ENCODE measurements around the gene SPATC1L.
"Not testable (repeated sequence)": the region's sequence is repeated elsewhere in the genome, so short reads cannot be mapped to it uniquely, and the experiment has no call there.

SPATC1L gene

GRCh38 chr21:46147429-46147828 lies 36.8 kb downstream of the SPATC1L start:
- TF ChIP-seq ZNF341 (tag by site-specific recombination; IDR thresholded peaks at IDR 0.05; ENCODE audit: low read depth) (peak; percentile 56; the same call in 1 of the 2 replicates), PATZ1 (tag by site-specific recombination; IDR thresholded peaks at IDR 0.05) (0 out of 2 replicates have a peak, but pooled peaks have one; percentile 45), ZBTB26 (tag by site-specific recombination; optimal IDR thresholded peaks at IDR 0.05) (peak; percentile 19), SP7 (tag by site-specific recombination; IDR thresholded peaks at IDR 0.05) (peak; percentile 64), ZNF654 (tag by site-specific recombination; IDR thresholded peaks at IDR 0.05; ENCODE audit: low read depth) (peak; percentile 79), ZBTB8A (tag by site-specific recombination; IDR thresholded peaks at IDR 0.05) (peak; percentile 49; the same call in 1 of the 2 replicates), ZNF24 (tag by site-specific recombination; IDR thresholded peaks at IDR 0.05) (0 out of 2 replicates have a peak, but pooled peaks have one; percentile 28), GLIS1 (tag by site-specific recombination; IDR thresholded peaks at IDR 0.05) (peak; percentile 52; the same call in 1 of the 2 replicates), ZEB2 (tag by site-specific recombination; IDR thresholded peaks at IDR 0.05) (peak; percentile 49), ZNF2 (tag by site-specific recombination; IDR thresholded peaks at IDR 0.05) (peak; percentile 85; the same call in 1 of the 2 replicates), CTCF (tag by site-specific recombination; IDR thresholded peaks at IDR 0.05) (peak; percentile 83), ZNF76 (tag by site-specific recombination; IDR thresholded peaks at IDR 0.05; ENCODE audit: borderline replicate concordance, low read depth) (peak; percentile 39; the same call in 1 of the 2 replicates), SP3 (tag by site-specific recombination; IDR thresholded peaks at IDR 0.05) (peak; percentile 21; the same call in 1 of the 2 replicates), BCL11A (tag by site-specific recombination; IDR thresholded peaks at IDR 0.05; ENCODE audit: low read depth) (peak; percentile 58; the same call in 1 of the 2 replicates), ZSCAN23 (tag by site-specific recombination; IDR thresholded peaks at IDR 0.05) (0 out of 2 replicates have a peak, but pooled peaks have one; percentile 57), KLF9 (tag by site-specific recombination; IDR thresholded peaks at IDR 0.05; ENCODE audit: low read depth) (0 out of 2 replicates have a peak, but pooled peaks have one; percentile 22), ZIC2 (tag by site-specific recombination; IDR thresholded peaks at IDR 0.05) (peak; percentile 40; the same call in 1 of the 2 replicates), ZNF324 (tag by site-specific recombination; IDR thresholded peaks at IDR 0.05) (peak; percentile 54; the same call in 1 of the 2 replicates), KLF8 (tag by site-specific recombination; IDR thresholded peaks at IDR 0.05) (peak; percentile 72), ZNF639 (tag by site-specific recombination; IDR thresholded peaks at IDR 0.05) (0 out of 2 replicates have a peak, but pooled peaks have one; percentile 52), ZNF391 (tag by site-specific recombination; IDR thresholded peaks at IDR 0.05; ENCODE audit: borderline replicate concordance, low read depth) (peak; percentile 65; the same call in 1 of the 2 replicates), ZNF600 (tag by site-specific recombination; IDR thresholded peaks at IDR 0.05) (peak; percentile 78), ZBTB17 (tag by site-specific recombination; IDR thresholded peaks at IDR 0.05) (peak; percentile 75)
- not testable (repeated sequence) for H3K4me1 ChIP-seq (ENCODE audit: control insufficient read depth, insufficient read depth, low read length); H3K9me3 ChIP-seq (ENCODE audit: control insufficient read depth, insufficient read depth, low read depth, low read length); H3K27ac ChIP-seq (ENCODE audit: extremely low read depth, low read depth, low read length); H3K36me3 ChIP-seq (ENCODE audit: control insufficient read depth in 2 of 2, insufficient read depth in 1 of 2, low read length in 2 of 2); H3K4me3 ChIP-seq (ENCODE audit: low read depth, low read length)
- ChIA-PET CTCF (interaction anchor here (0.6 to 1.2 kb wide), 7 partner anchors 11 to 138 kb away, joined by 3 to 6 read pairs (median 4); partner anchors contain the start of genes MCM3AP and YBEY), POLR2A (interaction anchor here (0.6 kb wide), 1 partner anchor 621 kb away, joined by 3 read pairs; no protein-coding TSS in a partner anchor)

All from HEK293 (cell line).